ENCODE measurements around the gene NMRAL1. TPM values are rescaled to one million over a fixed set of nuclear protein-coding genes. Genes with fewer than 3 reads are reported as not detected.

The NMRAL1 gene
- total RNA-seq, 2 experiments from 2014 or later: 30.5 to 30.8 TPM

DNA sequence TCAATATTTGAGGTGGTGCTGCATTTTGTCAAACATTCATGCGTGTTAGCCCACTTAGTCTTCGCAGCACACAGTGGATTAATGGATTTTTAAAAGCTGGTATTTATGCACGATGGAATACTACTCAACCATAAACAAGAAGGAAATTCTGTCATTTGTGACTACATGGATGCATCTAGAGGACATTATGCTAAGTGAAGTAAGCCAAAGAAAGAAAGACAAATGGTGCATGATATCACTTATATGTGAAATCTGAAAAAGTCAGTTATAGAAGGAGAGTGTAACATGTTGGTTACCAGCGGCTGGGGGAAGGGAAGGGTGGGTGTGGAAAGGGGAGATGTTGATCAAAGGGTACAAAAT is 24.8 kb upstream of the NMRAL1 start:
- Mint-ChIP-seq H3K27me3 (ENCODE audit: low read depth) (no peaks in the 10 kb centered on the region), H3K4me1 (ENCODE audit: low read depth) (peaks cover 89% of the 10 kb centered on the region), H3K27ac (no peak overlapping the region), H3K36me3 (ENCODE audit: low read depth) (peaks cover 4% of the 10 kb centered on the region), H3K9me3 (no peaks in the 10 kb centered on the region), H3K4me3 (no peak overlapping the region)
- intact Hi-C loops (cut with micrococcal nuclease): no loop called here
- no peak for DNase-seq
- CTCF ChIA-PET: interaction anchor here (0.9 to 2.2 kb wide), 4 partner anchors 8 to 87 kb away, joined by 3 to 8 read pairs (median 4); no protein-coding TSS in a partner anchor

DNA sequence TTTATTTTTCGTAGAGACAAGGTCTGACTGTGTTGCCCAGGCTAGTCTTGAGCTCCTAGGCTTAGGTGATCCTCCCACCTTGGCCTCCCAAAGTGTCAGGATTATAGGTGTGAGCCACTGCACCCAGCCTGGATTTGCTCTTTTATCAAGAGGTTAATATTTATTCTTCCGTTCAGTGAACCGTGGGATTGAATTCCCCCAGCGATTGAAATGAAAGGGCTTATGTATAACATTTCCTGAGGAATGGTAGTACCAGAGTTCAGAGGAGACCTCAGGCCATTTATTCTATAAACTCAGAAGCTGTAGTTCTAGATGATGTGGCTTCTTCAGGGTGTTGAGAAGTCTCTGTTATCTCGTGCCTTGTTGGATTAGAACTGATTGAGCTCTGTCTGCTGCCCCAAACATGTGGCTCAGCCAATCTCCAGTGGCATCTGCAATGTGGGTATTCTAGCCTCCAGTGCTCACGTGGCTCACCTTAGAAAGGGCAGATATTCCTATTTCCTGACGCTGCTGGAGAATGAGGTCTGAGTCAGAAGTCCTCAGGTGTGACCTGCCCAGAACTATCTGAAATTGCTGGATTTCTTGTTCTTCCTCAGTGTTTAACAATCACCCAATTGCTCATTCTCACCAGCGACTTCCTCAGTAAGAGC is 24.2 kb upstream of the NMRAL1 start:
- Mint-ChIP-seq H3K27me3 (ENCODE audit: low read depth) (no peaks in the 10 kb centered on the region), H3K4me3 (no peak overlapping the region), H3K36me3 (ENCODE audit: low read depth) (peaks cover 4% of the 10 kb centered on the region), H3K27ac (no peak overlapping the region), H3K9me3 (no peaks in the 10 kb centered on the region), H3K4me1 (ENCODE audit: low read depth) (peaks cover 89% of the 10 kb centered on the region)
- intact Hi-C loops (cut with micrococcal nuclease): no loop called here
- DNase-seq: no peak
- CTCF ChIA-PET: interaction anchor here (1.2 kb wide), 1 partner anchor 8 kb away, joined by 3 read pairs; no protein-coding TSS in a partner anchor

DNA sequence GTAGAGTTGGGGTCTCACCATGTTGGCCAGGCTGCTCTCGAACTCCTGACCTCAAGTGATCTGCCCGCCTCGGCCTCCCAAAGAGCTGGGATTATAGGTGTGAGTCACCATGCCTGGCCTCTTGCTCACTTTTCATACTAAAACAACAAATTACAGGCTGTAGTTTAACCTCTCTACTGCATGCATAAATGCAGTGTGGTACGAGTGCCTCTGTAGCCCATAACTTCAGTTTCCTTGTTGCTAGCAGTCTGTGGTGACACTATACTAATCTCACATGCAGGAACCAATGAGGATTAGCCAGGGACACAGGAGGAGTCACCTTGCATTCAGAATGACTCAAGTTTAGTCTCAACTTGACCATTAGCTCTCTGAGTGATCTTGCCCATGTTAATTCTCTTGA is 21.9 kb upstream of the NMRAL1 start:
- CTCF ChIA-PET: interaction anchor here (1.1 to 1.5 kb wide), 2 partner anchors 9 to 17 kb away, joined by 3 to 4 read pairs; no protein-coding TSS in a partner anchor
- Mint-ChIP-seq H3K27ac (peak overlapping the region; percentile 15), H3K9me3 (no peaks in the 10 kb centered on the region), H3K4me3 (no peak overlapping the region), H3K36me3 (ENCODE audit: low read depth) (peaks cover 6% of the 10 kb centered on the region), H3K27me3 (ENCODE audit: low read depth) (no peaks in the 10 kb centered on the region), H3K4me1 (ENCODE audit: low read depth) (peaks cover 83% of the 10 kb centered on the region)
- intact Hi-C loops (cut with micrococcal nuclease): no loop called here
- no peak for DNase-seq

DNA sequence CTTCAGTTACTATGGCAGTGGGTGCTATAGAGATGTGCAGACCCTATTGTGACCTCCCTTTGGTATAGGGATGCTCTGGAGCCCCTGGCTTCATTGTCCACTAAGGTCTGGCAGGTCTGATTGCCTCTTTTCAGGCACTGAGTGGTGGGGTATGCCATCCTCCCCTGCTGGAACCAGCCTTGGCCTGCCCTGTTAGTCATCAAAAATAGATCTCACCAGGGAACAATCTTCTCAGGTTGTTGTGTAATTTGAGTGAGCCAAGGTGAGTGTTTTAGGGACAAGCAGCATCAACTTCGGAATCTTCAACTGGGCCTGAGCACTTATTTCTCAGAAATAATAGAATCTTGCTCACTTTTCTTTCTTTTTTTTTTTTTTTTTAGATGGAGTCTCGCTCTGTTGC is 21.3 kb upstream of the NMRAL1 start:
- intact Hi-C loops (cut with micrococcal nuclease): no loop called here
- no peak for DNase-seq
- peaks cover 7% of the 10 kb centered on the region for H3K36me3 Mint-ChIP-seq (ENCODE audit: low read depth)
- no peaks in the 10 kb centered on the region for H3K27me3 Mint-ChIP-seq (ENCODE audit: low read depth)
- H3K4me1 Mint-ChIP-seq (ENCODE audit: low read depth): peaks cover 82% of the 10 kb centered on the region
- CTCF ChIA-PET: no interaction called here
- H3K9me3 Mint-ChIP-seq: no peaks in the 10 kb centered on the region
- H3K27ac Mint-ChIP-seq: peak overlapping the region; percentile 15
- no peak overlapping the region for H3K4me3 Mint-ChIP-seq

DNA sequence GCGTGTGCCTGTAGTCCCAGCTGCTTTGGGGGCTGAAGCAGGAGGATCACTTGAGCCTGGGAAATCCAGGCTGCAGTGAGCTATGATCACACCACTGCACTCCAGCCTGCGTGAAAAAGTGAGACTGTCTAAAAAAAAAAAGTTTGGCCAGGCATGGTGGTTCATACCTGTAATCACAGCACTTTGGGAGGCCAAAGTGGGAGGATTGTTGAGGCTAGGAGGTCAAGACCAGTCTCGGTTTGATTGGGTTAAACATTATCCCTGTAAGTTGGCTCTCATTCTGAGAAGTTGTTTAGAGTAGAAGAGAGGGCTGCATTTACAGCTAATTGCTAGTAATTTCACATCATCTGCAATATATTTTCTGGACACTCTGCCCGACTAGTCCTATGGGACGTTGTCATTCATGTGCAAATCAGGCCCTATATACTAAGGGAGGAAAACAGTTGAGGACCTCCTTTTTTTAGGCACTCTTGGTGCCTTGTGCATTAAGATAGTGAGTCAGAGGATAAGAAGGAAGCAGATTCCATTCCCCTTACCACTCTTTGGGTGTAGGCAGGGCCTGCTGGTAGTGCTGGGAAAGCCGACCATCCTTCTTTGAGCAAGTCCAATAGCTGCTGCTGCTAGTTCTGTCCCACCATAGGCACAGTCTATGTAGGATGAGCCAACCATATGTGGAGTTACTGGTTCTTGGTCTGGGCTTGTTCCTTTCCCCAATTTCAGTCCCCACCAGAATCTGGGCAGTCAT is 20.5 kb upstream of the NMRAL1 start:
- peaks cover 5% of the 10 kb centered on the region for H3K36me3 Mint-ChIP-seq (ENCODE audit: low read depth)

DNA sequence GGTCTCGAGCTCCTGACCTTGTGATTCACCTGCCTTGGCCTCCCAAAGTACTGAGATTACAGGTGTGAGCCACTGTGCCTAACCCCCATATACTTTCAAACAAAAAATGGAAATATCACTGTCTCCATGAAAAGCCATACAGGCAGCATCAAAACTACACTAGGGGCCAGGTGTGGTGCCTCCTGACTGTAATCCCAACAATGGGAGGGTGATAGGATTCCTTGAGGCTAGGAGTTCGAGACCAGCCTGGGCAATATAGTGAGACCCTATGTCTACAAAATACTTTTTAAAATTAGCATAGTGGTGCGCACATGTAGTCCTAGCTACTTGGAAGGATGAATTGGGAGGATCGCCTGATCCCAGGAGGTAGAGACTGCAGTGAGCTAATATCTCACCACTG is 17.5 kb upstream of the NMRAL1 start:
- peaks cover 78% of the 10 kb centered on the region for H3K4me1 Mint-ChIP-seq (ENCODE audit: low read depth)
- H3K9me3 Mint-ChIP-seq: no peaks in the 10 kb centered on the region
- intact Hi-C loops (cut with micrococcal nuclease): no loop called here
- no peak overlapping the region for H3K4me3 Mint-ChIP-seq
- no peaks in the 10 kb centered on the region for H3K27me3 Mint-ChIP-seq (ENCODE audit: low read depth)
- H3K36me3 Mint-ChIP-seq (ENCODE audit: low read depth): peaks cover 16% of the 10 kb centered on the region
- CTCF ChIA-PET: interaction anchor here (0.6 to 0.9 kb wide), 2 partner anchors 15 to 131 kb away, joined by 3 to 4 read pairs; no protein-coding TSS in a partner anchor
- DNase-seq: no peak
- peak overlapping the region; percentile 65 for H3K27ac Mint-ChIP-seq

More for the DNA sequence above, 20.5 kb upstream of the NMRAL1 start:
- DNase-seq: no peak
- Mint-ChIP-seq H3K4me3 (no peak overlapping the region), H3K27me3 (ENCODE audit: low read depth) (no peaks in the 10 kb centered on the region), H3K27ac (peak overlapping the region; percentile 56), H3K9me3 (no peaks in the 10 kb centered on the region), H3K4me1 (ENCODE audit: low read depth) (peaks cover 82% of the 10 kb centered on the region)
- intact Hi-C loops (cut with micrococcal nuclease): no loop called here
- CTCF ChIA-PET: interaction anchor here (0.7 to 2.3 kb wide), 2 partner anchors 10 to 97 kb away, joined by 4 to 15 read pairs; no protein-coding TSS in a partner anchor

DNA sequence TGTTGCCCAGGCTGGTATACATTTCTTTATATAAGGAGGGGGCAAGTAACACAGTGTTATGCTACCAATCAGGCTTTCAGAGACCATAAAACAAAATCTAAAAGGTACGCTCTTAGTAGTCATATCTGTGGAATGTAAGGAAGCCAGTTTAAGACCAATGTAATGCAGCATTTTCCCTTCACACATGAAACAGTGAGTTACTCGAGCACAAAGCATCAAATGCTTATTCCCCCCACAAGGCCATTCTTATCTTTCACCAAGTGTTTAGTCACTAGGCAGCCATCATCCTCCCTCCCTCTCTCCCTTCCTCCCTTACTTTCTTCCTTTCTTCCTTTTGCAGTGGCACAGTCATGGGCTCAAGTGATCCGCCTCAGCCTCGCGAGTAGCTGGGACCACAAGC is 14.6 kb upstream of the NMRAL1 start:
- no peaks in the 10 kb centered on the region for H3K27me3 Mint-ChIP-seq (ENCODE audit: low read depth)
- no peak overlapping the region for H3K4me3 Mint-ChIP-seq
- peak overlapping the region; percentile 89 for H3K27ac Mint-ChIP-seq
- H3K4me1 Mint-ChIP-seq (ENCODE audit: low read depth): peaks cover 64% of the 10 kb centered on the region
- no peaks in the 10 kb centered on the region for H3K9me3 Mint-ChIP-seq
- no peak for DNase-seq
- intact Hi-C loops (cut with micrococcal nuclease): no loop called here
- CTCF ChIA-PET: interaction anchor here (0.8 to 2.2 kb wide), 3 partner anchors 12 to 18 kb away, joined by 5 to 12 read pairs (median 11); no protein-coding TSS in a partner anchor
- H3K36me3 Mint-ChIP-seq (ENCODE audit: low read depth): peaks cover 16% of the 10 kb centered on the region

DNA sequence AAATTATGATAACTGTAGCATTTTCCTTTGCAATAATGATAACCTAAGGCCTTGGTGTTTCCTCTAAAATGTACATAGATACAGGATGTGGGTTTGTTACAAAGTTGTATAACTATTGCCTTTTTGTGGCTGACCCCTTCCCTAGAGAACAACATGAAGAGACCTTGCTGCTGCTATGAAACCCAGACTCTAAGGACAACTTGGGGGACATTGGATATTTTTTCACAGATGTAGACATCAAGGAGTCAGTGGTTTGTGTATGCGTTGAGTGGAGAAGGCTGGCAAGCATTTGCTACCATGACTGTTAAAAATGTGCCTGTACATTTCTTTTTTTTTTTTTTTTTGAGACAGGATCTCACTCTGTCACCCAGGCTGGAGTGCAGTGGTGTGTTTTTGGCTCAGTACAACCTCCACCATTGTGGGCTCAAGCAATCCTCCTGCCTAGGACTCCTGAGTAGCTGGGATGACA is 14.1 kb upstream of the NMRAL1 start:
- CTCF ChIA-PET: interaction anchor here (0.8 to 2.2 kb wide), 6 partner anchors 10 to 18 kb away, joined by 3 to 12 read pairs (median 5); no protein-coding TSS in a partner anchor
- intact Hi-C loops (cut with micrococcal nuclease): no loop called here
- peaks cover 59% of the 10 kb centered on the region for H3K4me1 Mint-ChIP-seq (ENCODE audit: low read depth)

DNA sequence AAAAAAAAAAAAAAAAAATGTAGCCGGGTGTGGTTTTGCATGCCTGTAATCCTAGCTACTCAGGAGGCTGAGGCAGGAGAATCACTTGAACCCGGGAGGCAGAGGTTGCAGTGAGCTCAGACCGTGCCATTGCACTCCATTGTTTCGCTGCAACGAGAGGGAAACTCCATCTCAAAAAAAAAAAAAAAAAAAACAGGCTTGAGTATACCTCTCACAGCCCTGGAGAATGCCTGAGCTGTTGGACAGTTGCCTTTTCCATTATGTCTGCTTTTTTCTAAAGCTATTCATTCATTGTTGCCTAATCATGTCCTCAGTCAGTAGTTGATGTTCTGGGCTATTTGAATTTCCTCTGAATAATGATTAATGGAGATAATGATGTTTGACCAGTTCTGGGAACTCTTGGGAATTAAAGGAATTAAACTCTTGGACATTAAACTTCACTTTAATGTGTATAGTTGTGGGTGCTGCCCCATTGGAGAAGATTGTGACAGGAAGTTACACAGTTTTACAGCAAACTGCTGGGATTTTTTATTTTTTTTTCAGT is 13.6 kb upstream of the NMRAL1 start:
- CTCF ChIA-PET: interaction anchor here (0.6 to 1.2 kb wide), 9 partner anchors 9 to 197 kb away, joined by 3 to 9 read pairs (median 4); partner anchors contain the start of gene HMOX2
- peaks cover 54% of the 10 kb centered on the region for H3K4me1 Mint-ChIP-seq (ENCODE audit: low read depth)
- intact Hi-C loops (cut with micrococcal nuclease): no loop called here
- no peak for DNase-seq
- no peak overlapping the region for H3K4me3 Mint-ChIP-seq
- H3K27me3 Mint-ChIP-seq (ENCODE audit: low read depth): no peaks in the 10 kb centered on the region
- peaks cover 16% of the 10 kb centered on the region for H3K36me3 Mint-ChIP-seq (ENCODE audit: low read depth)
- no peaks in the 10 kb centered on the region for H3K9me3 Mint-ChIP-seq
- H3K27ac Mint-ChIP-seq: peak overlapping the region; percentile 89

More for the DNA sequence above, 14.1 kb upstream of the NMRAL1 start:
- DNase-seq: no peak
- Mint-ChIP-seq H3K27ac (peak overlapping the region; percentile 89), H3K36me3 (ENCODE audit: low read depth) (peaks cover 18% of the 10 kb centered on the region), H3K4me3 (no peak overlapping the region), H3K27me3 (ENCODE audit: low read depth) (no peaks in the 10 kb centered on the region), H3K9me3 (no peaks in the 10 kb centered on the region)

DNA sequence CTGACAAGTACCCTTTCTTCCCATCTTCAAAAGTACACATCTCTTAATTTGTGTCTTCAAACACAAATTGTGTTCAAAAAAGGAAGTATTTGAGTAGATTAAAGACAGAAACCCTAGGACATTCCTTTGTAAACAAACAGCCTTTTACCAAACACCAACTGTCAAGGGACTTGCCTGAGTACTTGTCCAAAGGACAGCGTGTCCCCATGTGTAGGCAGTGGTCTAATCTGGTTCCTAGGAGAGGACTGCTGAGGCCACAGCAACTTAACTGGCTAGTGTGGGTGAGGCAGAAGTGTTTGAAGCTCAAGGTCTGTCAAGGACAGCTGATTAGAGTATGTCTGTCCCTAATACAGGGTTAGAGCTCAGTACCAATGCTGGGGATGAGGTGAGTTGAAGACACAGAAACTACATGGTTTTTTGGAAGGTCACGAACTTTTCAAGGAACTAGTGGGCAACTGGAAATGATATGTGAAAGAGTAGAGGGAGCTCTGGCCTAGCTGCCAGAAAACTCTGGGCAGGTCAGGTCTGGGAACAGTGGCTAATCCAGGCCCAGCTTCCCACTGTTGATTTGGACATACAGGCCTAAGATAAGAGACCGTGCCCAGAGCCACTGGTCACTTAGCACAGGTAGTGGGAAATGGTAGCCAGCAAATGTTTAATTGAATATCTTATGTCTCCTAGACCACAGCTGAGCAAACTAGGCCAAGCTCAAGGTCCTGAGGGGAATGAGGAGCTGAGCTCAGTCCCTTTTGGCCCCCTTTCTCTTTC is 11.9 kb upstream of the NMRAL1 start:
- DNase-seq: no peak
- peaks cover 16% of the 10 kb centered on the region for H3K36me3 Mint-ChIP-seq (ENCODE audit: low read depth)
- intact Hi-C loops (cut with micrococcal nuclease): no loop called here
- H3K4me1 Mint-ChIP-seq (ENCODE audit: low read depth): peaks cover 60% of the 10 kb centered on the region
- H3K9me3 Mint-ChIP-seq: no peaks in the 10 kb centered on the region
- H3K27me3 Mint-ChIP-seq (ENCODE audit: low read depth): no peaks in the 10 kb centered on the region
- no peak overlapping the region for H3K4me3 Mint-ChIP-seq
- peak overlapping the region; percentile 48 for H3K27ac Mint-ChIP-seq
- CTCF ChIA-PET: interaction anchor here (0.6 to 1.4 kb wide), 7 partner anchors 8 to 149 kb away, joined by 3 to 5 read pairs (median 3); partner anchors contain the start of genes HMOX2 and MGRN1

DNA sequence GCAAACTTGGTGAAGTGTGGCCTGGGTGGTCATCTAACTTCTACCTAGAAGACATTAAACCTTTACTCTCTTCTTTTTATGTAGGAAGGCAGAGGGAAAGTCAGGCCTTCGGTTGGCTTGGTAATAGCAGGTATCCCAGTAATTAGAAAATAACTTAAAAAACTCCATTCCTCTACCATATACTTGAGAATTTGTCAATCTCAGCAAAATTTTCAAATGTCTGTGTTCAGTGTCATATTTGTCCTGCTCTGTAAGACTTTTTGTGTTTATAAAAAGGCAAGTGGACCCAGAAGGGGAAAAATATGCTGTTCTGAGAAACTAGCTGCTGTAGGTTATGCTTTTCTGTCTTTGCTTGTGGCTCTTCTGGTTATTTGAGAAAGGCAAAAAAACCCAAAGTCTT is 7.5 kb upstream of the NMRAL1 start:
- intact Hi-C loops (cut with micrococcal nuclease): no loop called here
- H3K4me3 Mint-ChIP-seq: no peak overlapping the region
- no peaks in the 10 kb centered on the region for H3K27me3 Mint-ChIP-seq (ENCODE audit: low read depth)

More for the DNA sequence above, 7.5 kb upstream of the NMRAL1 start:
- CTCF ChIA-PET: interaction anchor here (0.6 kb wide), 2 partner anchors 29 to 179 kb away, joined by 3 to 6 read pairs; no protein-coding TSS in a partner anchor
- Mint-ChIP-seq H3K4me1 (ENCODE audit: low read depth) (peaks cover 44% of the 10 kb centered on the region), H3K9me3 (no peaks in the 10 kb centered on the region), H3K27ac (peak overlapping the region; percentile 64), H3K36me3 (ENCODE audit: low read depth) (peaks cover 6% of the 10 kb centered on the region)
- DNase-seq: no peak

Data from activated naive CD4-positive, alpha-beta T cell treated with anti-CD3 and anti-CD28 coated beads for 36 hours (primary cell).